Raji (cell line): ENCODE results near the gene ZNF438.

Experiments used
- POLR2A ChIP-seq: IDR thresholded peaks from 2 replicates; pipeline ENCODE4 v1.6.1; 2011; ENCODE audit warnings: low read depth, low read length, control low read depth; ENCODE audit not compliant: insufficient read depth

Gene ZNF438

GRCh38 chr10:30842185-30842584, 189.5 kb downstream of the ZNF438 start:
- TF ChIP-seq POLR2A, result no peak

GRCh38 chr10:30840395-30841050, 191.1 kb downstream of the ZNF438 start:
- TF ChIP-seq POLR2A, result no peak

GRCh38 chr10:30839652-30840051, 192.0 kb downstream of the ZNF438 start:
- TF ChIP-seq POLR2A, result no peak

GRCh38 chr10:30836406-30836805, 195.3 kb downstream of the ZNF438 start:
- TF ChIP-seq POLR2A, result no peak

GRCh38 chr10:30835146-30835545, 196.5 kb downstream of the ZNF438 start:
- no peak for TF ChIP-seq POLR2A

GRCh38 chr10:30834651-30835050, 197.0 kb downstream of the ZNF438 start:
- no peak for TF ChIP-seq POLR2A

- TF ChIP-seq POLR2A, result no peak
These were observed 197.5 kb downstream of the ZNF438 start for GRCh38 chr10:30834153-30834552.

- no peak for TF ChIP-seq POLR2A
These were observed 198.1 kb downstream of the ZNF438 start for GRCh38 chr10:30833628-30833970.

GRCh38 chr10:30832749-30833627, 198.7 kb downstream of the ZNF438 start:
- TF ChIP-seq POLR2A, result no peak

GRCh38 chr10:30832001-30832748, 199.5 kb downstream of the ZNF438 start:
- no peak for TF ChIP-seq POLR2A

GRCh38 chr10:30831426-30831825, 200.2 kb downstream of the ZNF438 start:
- no peak for TF ChIP-seq POLR2A

- no peak for TF ChIP-seq POLR2A
These were observed 201.1 kb downstream of the ZNF438 start for GRCh38 chr10:30830315-30831230.

- TF ChIP-seq POLR2A, result no peak
These were observed 201.8 kb downstream of the ZNF438 start for GRCh38 chr10:30829901-30830300.

GRCh38 chr10:30828680-30829079, 203.0 kb downstream of the ZNF438 start:
- TF ChIP-seq POLR2A, result no peak

- TF ChIP-seq POLR2A, result no peak
These were observed 203.5 kb downstream of the ZNF438 start for GRCh38 chr10:30828164-30828563.
